Naive B cell (primary cell): ENCODE data around the gene MYNN. TPM values are rescaled to one million over a fixed set of nuclear protein-coding genes. Genes with fewer than 3 reads are reported as not detected.

Experiments
- ATAC-seq, 2 donors: fragments of 150-1000 bp; cut with Tn5 transposase; 2 replicates each; pipeline ENCODE4 v1.10.0; 2021; ENCODE audit warnings: low read depth in 2 of 2, mild to moderate bottlenecking in 2 of 2, moderate library complexity in 2 of 2
- DNase-seq: peaks from one replicate; pipeline ENCODE4 v3.0.0; 2022
- H3K27ac Mint-ChIP-seq, 6 donors: one replicate each; pipeline ENCODE4 v1.8.0; 2020 to 2022; ENCODE audit warnings: mild to moderate bottlenecking in 6 of 6, mixed read lengths in 6 of 6, moderate library complexity in 5 of 6, inconsistent platforms in 2 of 6
- H3K27me3 Mint-ChIP-seq, 3 donors: one replicate each; pipeline ENCODE4 v1.8.0; 2021 to 2022; ENCODE audit warnings: mixed read lengths in 3 of 3, mild to moderate bottlenecking in 1 of 3
- H3K36me3 Mint-ChIP-seq, 2 donors: one replicate each; pipeline ENCODE4 v1.8.0; 2020 to 2022; ENCODE audit warnings: mixed read lengths in 2 of 2, inconsistent platforms in 1 of 2, mild to moderate bottlenecking in 1 of 2
- H3K4me1 Mint-ChIP-seq, 3 donors: one replicate each; pipeline ENCODE4 v1.8.0; 2020 to 2022; ENCODE audit warnings: mixed read lengths in 3 of 3, inconsistent platforms in 1 of 3, mild to moderate bottlenecking in 1 of 3, moderate library complexity in 1 of 3
- H3K4me3 Mint-ChIP-seq, 8 donors: one replicate each; pipeline ENCODE4 v1.8.0; 2020 to 2022; ENCODE audit warnings: mild to moderate bottlenecking in 8 of 8, mixed read lengths in 8 of 8, moderate library complexity in 8 of 8, inconsistent platforms in 2 of 8
- H3K9me3 Mint-ChIP-seq, 7 donors: one replicate each; pipeline ENCODE4 v1.8.0; 2020 to 2022; ENCODE audit warnings: mixed read lengths in 7 of 7, mild to moderate bottlenecking in 5 of 7, inconsistent platforms in 2 of 7, moderate library complexity in 1 of 7
- polyA plus RNA-seq, 6 donors: library from polyadenylated mRNA; unstranded; fragments of 300-500 nt; fragmentation: Illumina TruSeq; gene quantifications; one replicate each; pipeline ENCODE4 v1.2.3, GENCODE V29; 2021; ENCODE audit warnings: low read depth in 6 of 6

MYNN gene
- polyA plus RNA-seq, 6 donors from 2014 or later: 18.7 to 44.1 (median 20.4) TPM

GRCh38 chr3:169822091-169822490 is 48.9 kb downstream of the MYNN start:
- H3K9me3 Mint-ChIP-seq: peaks cover 0 to 3% (median 0%) of the 10 kb centered on the region in 7 donors
- no peak overlapping the region for H3K4me3 Mint-ChIP-seq
- no peaks in the 10 kb centered on the region for H3K36me3 Mint-ChIP-seq
- H3K27me3 Mint-ChIP-seq: peaks cover 0 to 4% (median 0%) of the 10 kb centered on the region in 3 donors
- DNase-seq (no peak), ATAC-seq (no peak)
- no peak overlapping the region for H3K27ac Mint-ChIP-seq
- H3K4me1 Mint-ChIP-seq: peaks cover 6 to 16% (median 13%) of the 10 kb centered on the region in 3 donors

- peaks cover 6 to 16% (median 12%) of the 10 kb centered on the region in 3 donors for H3K4me1 Mint-ChIP-seq
- peaks cover 0 to 4% (median 0%) of the 10 kb centered on the region in 3 donors for H3K27me3 Mint-ChIP-seq
- DNase-seq (no peak), ATAC-seq (no peak)
- H3K4me3 Mint-ChIP-seq: no peak overlapping the region
- H3K9me3 Mint-ChIP-seq: peaks cover 0 to 3% (median 0%) of the 10 kb centered on the region in 7 donors
- no peaks in the 10 kb centered on the region for H3K36me3 Mint-ChIP-seq
- H3K27ac Mint-ChIP-seq: no peak overlapping the region
These were observed 49.3 kb downstream of the MYNN start for GRCh38 chr3:169822540-169822939.

GRCh38 chr3:169822983-169823382 is 49.8 kb downstream of the MYNN start:
- ATAC-seq (no peak), DNase-seq (no peak)
- peaks cover 0 to 3% (median 0%) of the 10 kb centered on the region in 7 donors for H3K9me3 Mint-ChIP-seq
- H3K36me3 Mint-ChIP-seq: no peaks in the 10 kb centered on the region
- H3K4me3 Mint-ChIP-seq: no peak overlapping the region
- peaks cover 0 to 4% (median 0%) of the 10 kb centered on the region in 3 donors for H3K27me3 Mint-ChIP-seq
- peaks cover 6 to 11% (median 10%) of the 10 kb centered on the region in 3 donors for H3K4me1 Mint-ChIP-seq
- no peak overlapping the region for H3K27ac Mint-ChIP-seq

GRCh38 chr3:169825316-169825715 is 52.1 kb downstream of the MYNN start:
- H3K36me3 Mint-ChIP-seq: no peaks in the 10 kb centered on the region
- H3K9me3 Mint-ChIP-seq: no peaks in the 10 kb centered on the region
- H3K27ac Mint-ChIP-seq: no peak overlapping the region
- no peak overlapping the region for H3K4me3 Mint-ChIP-seq
- DNase-seq: no peak
- peaks cover 0 to 4% (median 0%) of the 10 kb centered on the region in 3 donors for H3K27me3 Mint-ChIP-seq
- peaks cover 0 to 7% (median 4%) of the 10 kb centered on the region in 3 donors for H3K4me1 Mint-ChIP-seq
- no peak for ATAC-seq

- Mint-ChIP-seq H3K9me3 (no peaks in the 10 kb centered on the region), H3K4me1 (peaks cover 0 to 11% (median 0%) of the 10 kb centered on the region in 3 donors), H3K27ac (no peak overlapping the region), H3K27me3 (no peaks in the 10 kb centered on the region), H3K36me3 (no peaks in the 10 kb centered on the region), H3K4me3 (no peak overlapping the region)
- DNase-seq: no peak
- no peak for ATAC-seq
These were observed 54.5 kb downstream of the MYNN start for GRCh38 chr3:169827712-169828111.

- DNase-seq: no peak
- peak overlapping the region; percentile 68 to 97 (median 89) for H3K27ac Mint-ChIP-seq
- no peaks in the 10 kb centered on the region for H3K9me3 Mint-ChIP-seq
- ATAC-seq: no peak
- peak overlapping the region in 3 of 8 donors; percentile 24 to 69 (median 39) for H3K4me3 Mint-ChIP-seq
- peaks cover 27 to 29% (median 28%) of the 10 kb centered on the region in 3 donors for H3K4me1 Mint-ChIP-seq
- H3K27me3 Mint-ChIP-seq: no peaks in the 10 kb centered on the region
- H3K36me3 Mint-ChIP-seq: no peaks in the 10 kb centered on the region
These were observed 62.3 kb downstream of the MYNN start for GRCh38 chr3:169835533-169835932.

GRCh38 chr3:169836078-169836941 is 63.1 kb downstream of the MYNN start:
- Mint-ChIP-seq H3K4me1 (peaks cover 33 to 37% (median 36%) of the 10 kb centered on the region in 3 donors), H3K9me3 (no peaks in the 10 kb centered on the region), H3K27me3 (no peaks in the 10 kb centered on the region), H3K4me3 (peak overlapping the region in 7 of 8 donors; percentile 24 to 69 (median 41)), H3K27ac (peak overlapping the region; percentile 80 to 97 (median 89)), H3K36me3 (no peaks in the 10 kb centered on the region)
- ATAC-seq (peak; percentile 98 to 99), DNase-seq (peak; percentile 55)

GRCh38 chr3:169836942-169837275 is 63.7 kb downstream of the MYNN start:
- H3K9me3 Mint-ChIP-seq: no peaks in the 10 kb centered on the region
- peaks cover 38 to 41% (median 39%) of the 10 kb centered on the region in 3 donors for H3K4me1 Mint-ChIP-seq
- H3K36me3 Mint-ChIP-seq: no peaks in the 10 kb centered on the region
- peak overlapping the region in 5 of 6 donors; percentile 80 to 97 (median 93) for H3K27ac Mint-ChIP-seq
- ATAC-seq: no peak
- no peaks in the 10 kb centered on the region for H3K27me3 Mint-ChIP-seq
- DNase-seq: no peak
- peak overlapping the region in 4 of 8 donors; percentile 18 to 61 (median 30) for H3K4me3 Mint-ChIP-seq

GRCh38 chr3:169838511-169839030 is 65.4 kb downstream of the MYNN start:
- no peaks in the 10 kb centered on the region for H3K27me3 Mint-ChIP-seq
- DNase-seq: no peak
- H3K4me3 Mint-ChIP-seq: peak overlapping the region in 1 of 8 donors; percentile 1
- no peaks in the 10 kb centered on the region for H3K9me3 Mint-ChIP-seq
- H3K36me3 Mint-ChIP-seq: no peaks in the 10 kb centered on the region
- H3K4me1 Mint-ChIP-seq: peaks cover 46 to 51% (median 47%) of the 10 kb centered on the region in 3 donors
- no peak for ATAC-seq
- no peak overlapping the region for H3K27ac Mint-ChIP-seq

Other genes with a start within 250 kb of the MYNN start
- gene MECOM, start 109.7 kb upstream of the MYNN start, polyA plus RNA-seq: not detected
- gene TERC, start 8.3 kb upstream of the MYNN start, polyA plus RNA-seq: 1 to 10 TPM in 3 of 6 donors, not detected in 3; 1.9 to 3.3 (median 1.9) TPM
- under 1 TPM in 5 of 6 donors, not detected in 1; 0.12 to 0.59 (median 0.23) TPM for gene ACTRT3, start 3.8 kb upstream of the MYNN start, polyA plus RNA-seq
- under 1 TPM in 1 of 6 donors, not detected in 5; 0.27 TPM for gene LRRIQ4, start 39.5 kb downstream of the MYNN start, polyA plus RNA-seq
- 1 to 10 TPM in 4 of 6 donors, under 1 TPM in 2; 0.49 to 4.3 (median 1.8) TPM for gene LRRC34, start 39.5 kb downstream of the MYNN start, polyA plus RNA-seq
- gene LRRC31, start 96.5 kb downstream of the MYNN start, polyA plus RNA-seq: not detected
- under 1 TPM in 2 of 6 donors, not detected in 4; 0.11 to 0.17 TPM for gene SAMD7, start 138.2 kb downstream of the MYNN start, polyA plus RNA-seq
- 100 to 1,000 TPM; 290 to 440 (median 404) TPM for gene SEC62, start 193.4 kb downstream of the MYNN start, polyA plus RNA-seq